ENCODE data around the gene EIF2B2. TPM values are rescaled to one million over a fixed set of nuclear protein-coding genes. Genes with fewer than 3 reads are reported as not detected.

Gene EIF2B2
- total and polyA plus RNA-seq, 9 donors, result 45.2 to 59.8 (median 53.3) TPM

DNA sequence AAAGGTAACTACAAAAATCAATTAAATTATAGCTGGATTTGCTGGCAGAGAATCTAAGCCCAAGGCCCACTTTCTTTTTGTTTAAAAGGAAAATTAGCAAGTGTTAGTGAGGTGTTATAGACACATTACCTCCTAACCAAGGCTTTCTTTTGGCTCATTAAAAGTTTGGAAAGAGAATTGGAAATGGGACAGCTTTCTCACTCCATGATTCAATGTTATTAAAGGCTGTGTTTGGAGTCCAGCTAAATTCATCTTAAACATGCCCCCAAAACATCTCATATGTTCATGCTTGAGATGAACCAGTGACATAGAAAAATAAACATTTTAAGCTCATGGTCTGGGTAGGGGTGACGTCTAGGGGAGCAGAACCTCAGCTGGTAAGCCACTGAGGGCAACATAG lies 33.9 kb upstream of the EIF2B2 start:
- Histone ChIP-seq H3K4me1 (ENCODE audit: control insufficient read depth, insufficient read depth, low read length) (peaks cover 31% of the 10 kb centered on the region), H3K27ac (ENCODE audit: low read length) (no peak overlapping the region), H3K4me3 (ENCODE audit: low read length) (no peak overlapping the region), H3K27me3 (ENCODE audit: control insufficient read depth, insufficient read depth, low read length) (no peaks in the 10 kb centered on the region), H3K36me3 (ENCODE audit: control insufficient read depth, insufficient read depth, low read length) (no peaks in the 10 kb centered on the region), H3K9me3 (replicated peaks; ENCODE audit: control insufficient read depth, low read depth, low read length) (no peaks in the 10 kb centered on the region)
- WGBS (ENCODE audit: insufficient coverage), result 67% methylated on average over 1 of the region's 1 CpG
- DNase-seq, result no peak

DNA sequence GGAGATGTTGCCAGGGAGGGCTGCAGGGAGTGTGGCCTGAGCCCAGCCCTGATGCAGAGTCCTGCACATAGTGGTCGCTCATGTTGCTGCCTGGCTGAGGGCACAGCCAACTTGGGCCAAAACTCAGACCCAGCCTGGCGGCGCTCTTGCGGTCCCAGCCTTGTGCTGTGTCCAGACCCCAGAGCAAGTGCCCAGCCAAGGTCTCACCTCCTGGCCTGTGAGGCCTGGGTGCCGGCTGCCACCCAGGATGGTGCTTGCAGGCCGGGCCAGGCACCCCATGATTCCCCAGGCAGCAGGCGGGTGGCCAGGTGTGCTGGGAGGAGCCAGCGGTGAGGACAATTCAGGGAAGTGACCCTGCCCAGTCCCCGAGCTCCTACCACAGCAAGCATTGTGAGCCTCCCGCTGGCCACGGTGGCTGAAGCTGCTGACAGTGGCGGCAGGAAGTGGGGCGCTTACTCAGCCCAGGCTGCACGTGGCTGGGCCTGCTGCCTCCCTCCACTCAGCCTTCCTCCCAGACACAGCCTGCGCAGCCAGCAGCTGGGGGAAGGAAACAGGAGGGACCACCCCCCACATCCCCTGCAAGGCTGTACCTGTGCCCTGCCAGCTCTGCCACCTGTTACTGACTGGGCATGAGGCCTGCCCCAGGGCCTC lies 29.6 kb upstream of the EIF2B2 start:
- 72% methylated on average over 10 of the region's 15 CpGs for WGBS (ENCODE audit: insufficient coverage)
- peaks cover 56% of the 10 kb centered on the region for H3K4me1 ChIP-seq (ENCODE audit: control insufficient read depth, insufficient read depth, low read length)

DNA sequence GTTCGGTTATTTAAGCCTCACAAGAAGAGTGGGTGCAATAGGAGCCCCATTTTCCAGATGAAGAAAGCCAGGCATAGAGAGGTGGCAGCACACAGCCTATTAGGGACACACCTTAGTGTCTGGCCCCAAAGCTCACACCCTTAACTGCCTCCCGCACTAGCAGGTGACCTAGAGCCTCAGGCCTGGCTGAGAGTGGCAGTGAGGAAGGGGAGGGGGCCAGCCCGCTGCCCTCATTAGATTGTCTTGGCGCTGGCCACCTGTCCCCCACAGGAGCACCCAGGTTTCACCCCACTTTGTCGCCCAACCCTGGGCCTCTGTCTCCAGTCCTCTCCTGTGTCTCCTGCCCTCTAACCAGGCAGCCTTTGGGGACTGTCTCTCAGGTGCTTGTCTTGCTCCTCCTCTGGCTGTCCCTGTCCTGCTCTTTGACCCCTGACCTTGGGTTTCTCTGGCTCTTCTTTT lies 28.8 kb upstream of the EIF2B2 start:
- Histone ChIP-seq H3K36me3 (ENCODE audit: control insufficient read depth, insufficient read depth, low read length) (no peaks in the 10 kb centered on the region), H3K4me3 (ENCODE audit: low read length) (no peak overlapping the region), H3K27ac (ENCODE audit: low read length) (peak overlapping the region; percentile 92), H3K4me1 (ENCODE audit: control insufficient read depth, insufficient read depth, low read length) (peaks cover 64% of the 10 kb centered on the region), H3K27me3 (ENCODE audit: control insufficient read depth, insufficient read depth, low read length) (no peaks in the 10 kb centered on the region), H3K9me3 (replicated peaks; ENCODE audit: control insufficient read depth, low read depth, low read length) (no peaks in the 10 kb centered on the region)
- 63% methylated on average over 3 of the region's 5 CpGs for WGBS (ENCODE audit: insufficient coverage)
- no peak for DNase-seq

More for the DNA sequence above, 29.6 kb upstream of the EIF2B2 start:
- Histone ChIP-seq H3K27ac (ENCODE audit: low read length) (peak overlapping the region; percentile 92), H3K9me3 (replicated peaks; ENCODE audit: control insufficient read depth, low read depth, low read length) (no peaks in the 10 kb centered on the region), H3K4me3 (ENCODE audit: low read length) (no peak overlapping the region), H3K27me3 (ENCODE audit: control insufficient read depth, insufficient read depth, low read length) (no peaks in the 10 kb centered on the region), H3K36me3 (ENCODE audit: control insufficient read depth, insufficient read depth, low read length) (no peaks in the 10 kb centered on the region)
- peak; percentile 83 for DNase-seq

DNA sequence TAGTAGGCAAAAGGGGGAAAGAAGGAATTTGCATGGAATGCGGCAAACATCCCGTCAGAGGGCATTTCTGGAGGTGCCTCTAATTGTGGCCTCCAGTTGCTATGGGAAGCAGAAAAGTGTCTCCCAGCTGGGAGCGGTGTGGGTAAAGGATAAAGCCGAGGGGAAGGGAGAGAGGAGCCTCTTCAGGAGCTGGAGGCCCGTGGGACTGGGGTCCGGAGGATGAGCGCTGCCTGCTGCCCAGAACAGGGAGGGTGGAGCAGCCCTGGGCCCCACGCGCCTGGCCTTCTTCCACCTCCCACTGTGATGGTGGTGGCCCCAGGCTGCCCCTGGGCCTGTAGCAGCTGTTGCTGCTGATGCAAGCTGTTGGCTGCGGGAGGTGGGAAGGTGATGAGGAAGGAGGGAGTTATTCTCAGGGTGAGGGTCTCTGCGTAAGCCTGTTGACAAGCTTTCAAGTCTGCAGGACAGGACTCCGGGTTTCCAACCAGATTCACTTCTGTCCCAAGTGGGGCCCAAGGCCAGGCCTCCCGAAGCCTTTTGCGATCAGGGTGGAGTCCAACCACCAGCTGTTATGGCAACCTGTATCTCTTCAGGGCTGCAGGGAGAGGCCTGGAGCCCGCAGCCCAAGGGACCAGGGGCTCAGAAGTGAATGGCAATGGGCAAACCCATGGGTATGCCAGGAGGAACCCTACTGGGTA lies 28.2 kb upstream of the EIF2B2 start:
- Histone ChIP-seq H3K9me3 (replicated peaks; ENCODE audit: control insufficient read depth, low read depth, low read length) (no peaks in the 10 kb centered on the region), H3K36me3 (ENCODE audit: control insufficient read depth, insufficient read depth, low read length) (no peaks in the 10 kb centered on the region), H3K27me3 (ENCODE audit: control insufficient read depth, insufficient read depth, low read length) (no peaks in the 10 kb centered on the region), H3K27ac (ENCODE audit: low read length) (peak overlapping the region; percentile 92), H3K4me3 (ENCODE audit: low read length) (no peak overlapping the region), H3K4me1 (ENCODE audit: control insufficient read depth, insufficient read depth, low read length) (peaks cover 70% of the 10 kb centered on the region)
- peak; percentile 94 for DNase-seq
- 25% methylated on average over 15 of the region's 15 CpGs for WGBS (ENCODE audit: insufficient coverage)

DNA sequence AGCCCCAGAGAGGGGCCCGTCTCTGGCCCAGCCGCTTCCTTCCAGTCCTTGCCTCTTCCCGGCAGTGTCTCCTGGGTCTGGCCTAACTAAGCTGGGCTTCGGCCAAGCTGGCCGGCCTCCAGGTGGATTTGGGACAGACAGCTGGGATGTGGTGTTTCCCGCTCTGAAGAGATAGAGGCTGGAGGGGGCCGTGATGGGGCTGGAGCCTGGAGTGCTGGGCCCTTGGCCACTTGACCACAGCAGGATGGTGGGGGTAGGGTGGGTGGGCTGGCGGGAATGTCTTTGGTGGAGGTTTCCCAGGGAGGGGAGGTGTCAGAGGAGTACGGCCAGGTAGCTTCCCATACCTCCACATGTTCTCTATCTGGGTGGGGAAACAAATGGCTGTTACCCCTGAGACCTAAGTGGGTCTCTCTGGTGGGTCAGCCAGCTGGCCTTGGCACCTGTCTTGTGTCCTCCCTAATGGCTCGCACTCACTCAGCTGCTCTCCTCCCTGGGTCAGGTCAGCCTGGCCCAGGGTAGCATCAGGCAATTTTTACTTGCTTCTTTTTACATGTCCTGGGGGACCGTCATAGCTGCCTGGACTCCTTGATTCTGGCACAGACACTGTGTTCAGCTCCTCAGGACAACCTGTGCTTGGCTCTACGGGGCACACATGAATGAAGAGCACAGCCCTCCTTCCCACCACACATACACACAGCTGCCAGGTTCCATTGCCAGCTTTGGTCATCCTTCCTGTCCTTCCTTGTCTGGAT lies 27.5 kb upstream of the EIF2B2 start:
- Histone ChIP-seq H3K4me3 (ENCODE audit: low read length) (no peak overlapping the region), H3K27ac (ENCODE audit: low read length) (peak overlapping the region; percentile 92), H3K27me3 (ENCODE audit: control insufficient read depth, insufficient read depth, low read length) (no peaks in the 10 kb centered on the region), H3K4me1 (ENCODE audit: control insufficient read depth, insufficient read depth, low read length) (peaks cover 77% of the 10 kb centered on the region), H3K9me3 (replicated peaks; ENCODE audit: control insufficient read depth, low read depth, low read length) (no peaks in the 10 kb centered on the region), H3K36me3 (ENCODE audit: control insufficient read depth, insufficient read depth, low read length) (no peaks in the 10 kb centered on the region)
- 27% methylated on average over 8 of the region's 12 CpGs for WGBS (ENCODE audit: insufficient coverage)
- DNase-seq, result peak; percentile 97

DNA sequence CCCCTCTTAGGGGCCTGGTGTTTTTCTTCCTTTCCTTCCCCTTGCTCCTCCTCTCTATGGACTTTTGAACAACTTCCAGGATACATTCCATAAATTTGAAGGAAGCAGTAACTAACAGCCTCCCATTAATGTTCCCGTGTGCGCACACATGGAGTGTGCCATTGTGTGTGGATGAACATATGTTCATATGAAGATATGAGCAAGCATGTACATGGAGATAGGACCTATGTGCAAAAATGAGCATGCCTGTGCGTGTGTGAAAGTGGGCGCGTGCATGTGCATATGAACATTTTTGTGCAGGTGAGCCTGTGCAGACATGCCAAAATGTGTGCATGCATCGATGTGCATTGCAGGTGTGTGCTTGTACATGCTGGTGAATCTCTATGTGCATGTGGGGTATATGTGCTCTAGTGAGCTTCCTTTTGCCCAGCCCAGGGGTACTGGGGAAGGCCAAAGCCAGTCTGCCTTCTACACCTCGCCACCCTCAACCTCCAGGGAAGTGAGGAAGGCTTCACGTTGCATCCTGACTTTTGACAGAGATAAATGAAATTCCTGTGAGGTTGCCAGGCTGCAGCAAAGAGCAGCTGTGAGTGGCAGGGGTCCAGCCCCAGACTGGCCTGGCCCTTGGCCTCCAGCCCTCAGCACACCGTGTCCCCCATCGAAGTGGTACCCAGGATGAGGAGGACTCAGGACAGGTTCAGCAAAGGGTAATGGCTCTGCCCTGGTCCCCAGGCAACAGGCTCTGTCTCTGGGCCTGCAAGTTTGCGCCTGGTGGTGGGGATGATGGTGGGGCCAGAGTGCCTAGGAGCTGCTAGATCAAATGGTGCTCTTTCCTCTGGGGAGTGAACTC lies 26.2 kb upstream of the EIF2B2 start:
- WGBS (ENCODE audit: insufficient coverage), result 79% methylated on average over 9 of the region's 11 CpGs
- no peak overlapping the region for H3K4me3 ChIP-seq (ENCODE audit: low read length)
- H3K4me1 ChIP-seq (ENCODE audit: control insufficient read depth, insufficient read depth, low read length), result peaks cover 90% of the 10 kb centered on the region
- no peaks in the 10 kb centered on the region for H3K9me3 ChIP-seq (replicated peaks; ENCODE audit: control insufficient read depth, low read depth, low read length)
- H3K27ac ChIP-seq (ENCODE audit: low read length), result no peak overlapping the region
- H3K36me3 ChIP-seq (ENCODE audit: control insufficient read depth, insufficient read depth, low read length), result no peaks in the 10 kb centered on the region
- no peaks in the 10 kb centered on the region for H3K27me3 ChIP-seq (ENCODE audit: control insufficient read depth, insufficient read depth, low read length)
- no peak for DNase-seq

DNA sequence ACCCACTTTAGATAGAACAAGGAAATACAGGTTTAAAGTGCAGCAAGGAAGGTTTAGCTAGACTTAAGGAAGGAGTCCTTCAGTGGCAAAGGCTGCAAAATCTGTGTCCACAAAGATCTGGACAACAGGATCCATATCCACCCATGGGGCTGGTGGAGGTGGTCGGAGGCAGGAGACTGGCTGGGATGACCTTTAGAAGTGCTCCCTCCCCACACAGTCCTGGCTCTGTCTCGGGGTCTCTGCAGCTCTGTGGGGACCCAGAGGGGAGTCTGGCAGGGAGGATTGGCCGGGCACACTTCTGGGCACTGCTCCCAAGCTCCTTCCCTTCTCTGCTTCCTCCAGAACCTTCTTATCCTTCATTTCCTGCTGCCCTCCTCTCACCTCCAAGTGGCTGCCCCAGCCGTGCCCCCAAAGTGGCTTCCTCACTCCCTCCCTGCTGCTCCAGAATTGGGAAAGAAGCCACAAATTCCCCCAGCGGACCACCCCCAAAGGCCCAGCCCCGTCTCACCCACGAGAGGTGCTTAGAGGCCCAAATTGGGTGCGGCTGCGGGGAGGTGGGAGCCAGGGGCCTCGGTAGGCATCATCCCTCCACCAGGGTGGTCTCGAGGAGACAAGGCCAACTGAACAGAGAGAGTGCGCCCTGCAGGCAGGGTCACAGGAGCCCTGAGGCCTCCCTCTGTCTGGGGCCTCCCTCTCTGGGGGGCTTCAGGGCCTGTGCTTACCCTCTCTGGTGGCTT lies 25.4 kb upstream of the EIF2B2 start:
- Histone ChIP-seq H3K27me3 (ENCODE audit: control insufficient read depth, insufficient read depth, low read length) (no peaks in the 10 kb centered on the region), H3K27ac (ENCODE audit: low read length) (no peak overlapping the region), H3K9me3 (replicated peaks; ENCODE audit: control insufficient read depth, low read depth, low read length) (no peaks in the 10 kb centered on the region), H3K4me1 (ENCODE audit: control insufficient read depth, insufficient read depth, low read length) (peaks cover 98% of the 10 kb centered on the region), H3K4me3 (ENCODE audit: low read length) (no peak overlapping the region), H3K36me3 (ENCODE audit: control insufficient read depth, insufficient read depth, low read length) (no peaks in the 10 kb centered on the region)
- WGBS (ENCODE audit: insufficient coverage), result 78% methylated on average over 11 of the region's 12 CpGs
- DNase-seq, result no peak

DNA sequence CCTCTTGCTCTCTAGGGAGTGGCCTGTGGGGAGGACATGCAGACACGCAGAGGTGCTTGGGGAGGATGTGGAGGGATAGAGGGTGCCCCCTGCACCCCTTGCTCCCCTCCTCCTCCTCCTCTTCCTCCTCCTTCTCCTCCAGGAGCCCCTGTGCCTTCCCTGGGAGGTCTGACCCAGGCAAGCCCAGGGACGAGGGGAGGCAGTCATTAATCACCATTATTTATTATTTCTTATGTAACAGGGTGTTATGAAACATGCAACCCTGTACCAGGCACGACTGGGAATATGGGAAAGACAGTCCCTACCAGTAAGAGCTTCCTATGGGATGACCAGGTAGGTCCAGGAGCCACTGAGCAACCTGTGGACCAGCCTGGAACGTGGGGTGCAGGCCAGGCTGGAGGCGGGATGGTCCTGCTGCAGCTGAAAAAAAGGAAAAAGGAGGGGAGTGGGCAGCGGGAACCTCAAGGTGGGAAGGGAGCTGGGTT lies 24.8 kb upstream of the EIF2B2 start:
- H3K4me3 ChIP-seq (ENCODE audit: low read length), result no peak overlapping the region
- DNase-seq, result no peak
- no peak overlapping the region for H3K27ac ChIP-seq (ENCODE audit: low read length)
- H3K4me1 ChIP-seq (ENCODE audit: control insufficient read depth, insufficient read depth, low read length), result peaks cover 98% of the 10 kb centered on the region
- no peaks in the 10 kb centered on the region for H3K9me3 ChIP-seq (replicated peaks; ENCODE audit: control insufficient read depth, low read depth, low read length)
- WGBS (ENCODE audit: insufficient coverage), result 45% methylated on average over 2 of the region's 6 CpGs
- no peaks in the 10 kb centered on the region for H3K27me3 ChIP-seq (ENCODE audit: control insufficient read depth, insufficient read depth, low read length)
- H3K36me3 ChIP-seq (ENCODE audit: control insufficient read depth, insufficient read depth, low read length), result no peaks in the 10 kb centered on the region

DNA sequence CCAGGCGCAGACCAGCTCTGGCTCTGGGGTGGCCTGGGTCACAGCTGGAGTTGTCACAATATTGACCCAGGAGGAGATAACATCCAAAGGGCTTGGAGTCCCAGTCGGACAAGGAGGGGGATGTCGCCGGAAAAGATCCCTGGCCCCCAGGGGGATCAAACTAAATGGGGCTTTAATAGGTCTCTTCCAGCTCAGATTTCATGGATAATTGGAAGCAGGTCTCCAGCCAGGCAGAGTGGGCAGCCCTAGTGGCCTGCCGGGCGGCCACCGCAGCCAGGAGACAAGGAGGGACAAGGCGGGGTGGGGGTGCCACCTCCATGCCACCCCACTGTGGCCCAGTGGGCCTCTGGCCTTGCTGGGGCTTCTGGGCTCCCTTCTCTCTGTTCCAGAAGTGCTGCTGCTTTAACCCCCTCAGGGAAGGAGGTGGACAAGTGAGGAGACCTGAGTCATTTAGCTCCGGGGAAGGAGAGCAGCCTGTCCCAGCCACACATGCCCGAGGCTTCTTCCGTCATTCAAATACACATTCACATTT lies 24.2 kb upstream of the EIF2B2 start:
- WGBS (ENCODE audit: insufficient coverage), result 51% methylated on average over 4 of the region's 11 CpGs
- H3K4me1 ChIP-seq (ENCODE audit: control insufficient read depth, insufficient read depth, low read length), result peaks cover 93% of the 10 kb centered on the region
- H3K4me3 ChIP-seq (ENCODE audit: low read length), result no peak overlapping the region
- no peaks in the 10 kb centered on the region for H3K9me3 ChIP-seq (replicated peaks; ENCODE audit: control insufficient read depth, low read depth, low read length)
- no peaks in the 10 kb centered on the region for H3K27me3 ChIP-seq (ENCODE audit: control insufficient read depth, insufficient read depth, low read length)
- H3K27ac ChIP-seq (ENCODE audit: low read length), result no peak overlapping the region
- H3K36me3 ChIP-seq (ENCODE audit: control insufficient read depth, insufficient read depth, low read length), result no peaks in the 10 kb centered on the region
- DNase-seq, result peak; percentile 26

Measured in muscle of leg (tissue), 11 donors.